GM10266 (cell line): ENCODE measurements around the gene SKIC3.

Experiments used
- DNase-seq: peaks from one replicate; pipeline ENCODE4 v3.0.0; 2012; ENCODE audit errors: extremely low spot score
- TF ChIP-seq, protein P1 (sequence below): IDR thresholded peaks from 2 replicates; pipeline ENCODE4 v1.5.1; 2012; ENCODE audit warnings: mild to moderate bottlenecking, low read depth; ENCODE audit not compliant: control insufficient read depth, insufficient read depth; ENCODE audit errors: missing control alignments

The SKIC3 gene

DNA sequence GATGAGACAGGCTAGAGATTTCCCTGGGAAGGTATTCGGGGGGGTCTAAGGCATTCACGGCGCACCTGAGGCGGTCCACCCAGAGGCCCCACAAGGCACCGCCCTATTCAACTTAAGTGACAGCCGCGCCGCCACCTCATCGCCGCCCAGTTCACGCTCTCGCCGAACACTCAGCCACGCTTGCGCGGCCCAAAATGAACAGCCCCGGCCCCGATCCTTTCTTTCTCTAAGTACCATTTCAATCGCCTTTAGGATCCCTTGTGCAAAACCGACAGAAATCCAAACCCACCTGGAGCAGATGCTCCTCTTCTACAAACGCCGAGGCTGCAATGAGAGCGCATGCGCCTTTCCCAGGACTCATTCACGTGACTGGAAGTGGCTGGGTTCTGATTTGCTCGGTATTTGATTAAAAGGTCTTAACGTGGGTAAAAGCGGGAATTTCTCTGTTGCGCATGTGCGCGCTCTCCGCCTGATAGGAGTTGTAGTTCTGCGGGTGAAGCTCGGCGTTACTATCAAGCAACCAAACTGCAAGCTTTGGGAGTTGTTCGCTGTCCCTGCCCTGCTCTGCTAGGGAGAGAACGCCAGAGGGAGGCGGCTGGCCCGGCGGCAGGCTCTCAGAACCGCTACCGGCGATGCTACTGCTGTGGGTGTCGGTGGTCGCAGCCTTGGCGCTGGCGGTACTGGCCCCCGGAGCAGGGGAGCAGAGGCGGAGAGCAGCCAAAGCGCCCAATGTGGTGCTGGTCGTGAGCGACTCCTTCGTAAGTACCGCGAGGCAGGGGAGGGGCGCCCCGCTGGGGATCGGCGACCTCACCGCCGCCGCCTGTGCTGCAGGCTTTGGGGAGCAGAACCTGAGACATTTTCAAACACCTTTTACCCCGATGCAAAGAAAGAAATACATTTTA, at the start of gene SKIC3, which contains the start of gene ARSK:
Gene SKIC3 (minus strand): TSS at position 331 of the 902 bp plus-strand sequence. CDS start 7,827 bp downstream, outside the sequence.
Gene ARSK (plus strand): TSS at position 455 of the 902 bp plus-strand sequence. CDS start 178 bp downstream, at position 633.
- TF ChIP-seq, protein P1, sequence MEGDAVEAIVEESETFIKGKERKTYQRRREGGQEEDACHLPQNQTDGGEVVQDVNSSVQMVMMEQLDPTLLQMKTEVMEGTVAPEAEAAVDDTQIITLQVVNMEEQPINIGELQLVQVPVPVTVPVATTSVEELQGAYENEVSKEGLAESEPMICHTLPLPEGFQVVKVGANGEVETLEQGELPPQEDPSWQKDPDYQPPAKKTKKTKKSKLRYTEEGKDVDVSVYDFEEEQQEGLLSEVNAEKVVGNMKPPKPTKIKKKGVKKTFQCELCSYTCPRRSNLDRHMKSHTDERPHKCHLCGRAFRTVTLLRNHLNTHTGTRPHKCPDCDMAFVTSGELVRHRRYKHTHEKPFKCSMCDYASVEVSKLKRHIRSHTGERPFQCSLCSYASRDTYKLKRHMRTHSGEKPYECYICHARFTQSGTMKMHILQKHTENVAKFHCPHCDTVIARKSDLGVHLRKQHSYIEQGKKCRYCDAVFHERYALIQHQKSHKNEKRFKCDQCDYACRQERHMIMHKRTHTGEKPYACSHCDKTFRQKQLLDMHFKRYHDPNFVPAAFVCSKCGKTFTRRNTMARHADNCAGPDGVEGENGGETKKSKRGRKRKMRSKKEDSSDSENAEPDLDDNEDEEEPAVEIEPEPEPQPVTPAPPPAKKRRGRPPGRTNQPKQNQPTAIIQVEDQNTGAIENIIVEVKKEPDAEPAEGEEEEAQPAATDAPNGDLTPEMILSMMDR = peak; percentile 21
- DNase-seq = peak; percentile 84

DNA sequence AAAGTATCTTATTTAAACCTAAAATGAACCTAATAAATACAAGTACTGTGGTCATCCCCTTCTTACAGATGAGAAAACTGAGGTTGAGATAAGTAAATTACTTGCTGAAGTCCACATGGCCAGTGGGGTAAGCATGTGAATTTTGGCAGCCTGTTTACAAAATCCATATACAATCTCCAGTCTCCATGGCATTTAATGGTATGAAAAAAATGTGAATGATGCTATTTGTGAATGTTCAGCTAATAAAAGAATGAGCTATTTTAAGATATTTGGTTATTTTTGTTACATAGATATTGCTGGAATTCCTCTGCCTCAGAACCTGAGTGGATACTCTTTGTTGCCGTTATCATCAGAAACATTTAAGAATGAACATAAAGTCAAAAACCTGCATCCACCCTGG, 45.8 kb upstream of the SKIC3 start:
- TF ChIP-seq, protein P1 = no peak
- DNase-seq = no peak

DNA sequence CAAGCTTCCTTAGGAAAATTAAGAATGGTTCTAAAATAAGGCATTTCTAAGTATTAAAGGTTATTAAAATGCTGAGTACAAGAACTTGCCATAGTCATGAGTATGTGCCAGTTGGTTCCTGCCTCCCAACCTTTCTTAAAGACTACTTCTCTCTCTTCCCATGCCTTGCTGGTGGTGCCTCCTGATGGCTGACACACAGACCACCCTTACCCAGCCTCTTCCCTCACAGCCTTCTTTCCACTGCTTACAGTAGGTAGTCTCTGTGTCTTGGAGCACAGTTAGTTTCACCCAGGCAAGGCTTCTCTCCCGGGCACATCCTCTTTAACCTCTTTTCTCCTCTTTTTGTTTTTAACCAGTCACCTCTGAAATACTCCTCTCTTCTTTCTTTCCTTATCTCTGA, 44.5 kb upstream of the SKIC3 start:
- TF ChIP-seq, protein P1 = no peak
- DNase-seq = no peak

DNA sequence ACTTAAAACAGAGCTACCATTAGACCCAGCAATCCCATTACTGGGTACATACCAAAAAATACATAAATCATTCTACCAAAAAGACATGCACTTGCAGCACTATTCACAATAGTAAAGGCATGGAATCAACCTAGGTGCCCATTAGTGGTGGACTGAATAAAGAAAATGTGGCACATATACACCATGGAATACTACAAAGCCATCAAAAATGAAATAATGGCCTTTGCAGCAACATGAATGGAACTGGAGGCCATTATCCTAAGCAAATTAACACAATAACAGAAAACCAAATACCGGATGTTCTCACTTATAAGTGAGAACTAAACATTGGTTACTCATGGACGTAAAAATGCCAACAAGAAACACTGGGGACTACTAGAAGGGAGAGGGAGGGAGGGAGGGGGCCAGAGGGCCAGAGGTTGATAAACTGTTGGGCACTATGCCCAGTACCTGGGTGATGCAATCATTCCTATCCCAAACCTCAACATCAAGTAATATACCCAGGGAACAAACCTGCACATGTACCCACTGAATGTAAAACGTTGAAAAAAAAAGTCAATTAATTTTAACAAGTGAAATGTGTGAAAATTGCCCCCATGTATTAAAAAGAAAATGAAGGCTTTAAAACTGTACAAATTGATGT, 40.6 kb upstream of the SKIC3 start:
- DNase-seq = no peak
- TF ChIP-seq, protein P1 = no peak

DNA sequence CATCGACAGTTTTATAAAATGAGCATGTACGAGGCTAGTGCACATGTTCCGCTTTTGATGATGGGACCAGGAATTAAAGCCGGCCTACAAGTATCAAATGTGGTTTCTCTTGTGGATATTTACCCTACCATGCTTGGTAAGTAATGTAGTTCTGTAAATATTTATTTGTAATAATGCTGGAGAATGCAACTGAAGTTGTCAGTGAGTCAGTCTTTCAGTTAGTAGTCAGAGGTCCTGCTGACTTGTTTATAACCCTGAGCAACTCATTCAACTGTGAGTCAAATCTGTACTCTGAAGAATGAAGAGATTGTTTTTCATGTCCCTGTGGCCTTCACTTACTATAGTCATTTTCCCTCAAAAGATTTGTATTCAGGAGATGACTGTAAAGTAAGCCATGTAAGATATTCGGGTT, 36.7 kb upstream of the SKIC3 start:
- peak; percentile 31 for DNase-seq
- TF ChIP-seq, protein P1 = no peak

DNA sequence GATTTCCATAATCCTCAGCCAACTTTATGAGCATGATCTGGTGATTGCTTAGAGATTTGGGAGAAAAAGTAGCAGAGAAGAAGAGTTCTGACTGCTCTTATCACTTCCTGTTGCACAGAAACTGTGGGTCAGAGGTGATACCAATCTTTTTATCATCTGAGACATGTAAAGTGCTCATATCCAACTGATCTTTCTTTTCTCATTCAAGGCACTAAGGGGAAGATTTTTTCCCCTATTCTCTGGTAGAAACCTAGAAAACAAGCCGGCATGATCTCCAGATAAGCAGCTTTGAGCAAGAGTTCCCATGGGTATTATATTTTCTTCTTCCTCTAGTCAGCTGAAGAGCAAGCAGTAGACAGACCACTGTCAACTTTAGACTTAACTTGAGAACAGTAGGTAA, 36.1 kb upstream of the SKIC3 start:
- DNase-seq = no peak

More for the DNA sequence above, 36.1 kb upstream of the SKIC3 start:
- TF ChIP-seq, protein P1 = no peak
